VCaP (cell line): ENCODE results near the gene INSIG1.

Source experiments
- H3K27ac ChIP-seq: fragments of 450-650 bp; 2 replicates; pipeline ENCODE4 v1.5.1; 2017
- TF ChIP-seq, protein P1 (sequence below): fragments of 450-650 bp; conservative IDR thresholded peaks from 2 replicates; pipeline ENCODE4 v1.5.1; 2017; ENCODE audit warnings: mild to moderate bottlenecking, moderate library complexity

INSIG1 gene

DNA sequence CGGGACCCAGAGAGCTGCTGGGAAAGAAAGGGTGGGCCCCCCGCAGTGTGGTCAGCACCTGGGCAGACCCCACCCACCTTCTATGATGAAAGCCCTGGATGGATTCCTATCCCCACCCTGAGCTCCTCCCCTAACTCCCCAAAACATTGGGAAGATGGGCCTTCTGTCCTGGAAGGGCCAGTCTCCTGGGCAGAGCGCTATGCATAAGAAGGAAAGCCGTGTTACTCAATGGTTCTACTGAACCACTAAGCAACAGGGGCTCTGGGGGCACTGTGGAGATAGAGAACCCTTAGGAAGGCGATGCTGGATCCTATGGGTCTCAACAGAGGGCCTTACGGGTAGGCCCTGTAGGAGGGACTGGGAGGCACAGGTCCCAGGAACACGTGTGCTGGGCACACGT is 30.7 kb upstream of the INSIG1 start:
- TF ChIP-seq, protein P1, sequence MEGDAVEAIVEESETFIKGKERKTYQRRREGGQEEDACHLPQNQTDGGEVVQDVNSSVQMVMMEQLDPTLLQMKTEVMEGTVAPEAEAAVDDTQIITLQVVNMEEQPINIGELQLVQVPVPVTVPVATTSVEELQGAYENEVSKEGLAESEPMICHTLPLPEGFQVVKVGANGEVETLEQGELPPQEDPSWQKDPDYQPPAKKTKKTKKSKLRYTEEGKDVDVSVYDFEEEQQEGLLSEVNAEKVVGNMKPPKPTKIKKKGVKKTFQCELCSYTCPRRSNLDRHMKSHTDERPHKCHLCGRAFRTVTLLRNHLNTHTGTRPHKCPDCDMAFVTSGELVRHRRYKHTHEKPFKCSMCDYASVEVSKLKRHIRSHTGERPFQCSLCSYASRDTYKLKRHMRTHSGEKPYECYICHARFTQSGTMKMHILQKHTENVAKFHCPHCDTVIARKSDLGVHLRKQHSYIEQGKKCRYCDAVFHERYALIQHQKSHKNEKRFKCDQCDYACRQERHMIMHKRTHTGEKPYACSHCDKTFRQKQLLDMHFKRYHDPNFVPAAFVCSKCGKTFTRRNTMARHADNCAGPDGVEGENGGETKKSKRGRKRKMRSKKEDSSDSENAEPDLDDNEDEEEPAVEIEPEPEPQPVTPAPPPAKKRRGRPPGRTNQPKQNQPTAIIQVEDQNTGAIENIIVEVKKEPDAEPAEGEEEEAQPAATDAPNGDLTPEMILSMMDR = no peak
- H3K27ac ChIP-seq = no peak overlapping the region

- H3K27ac ChIP-seq = no peak overlapping the region
- TF ChIP-seq, protein P1 = no peak
These were observed 30.2 kb upstream of the INSIG1 start for GRCh38 chr7:155267436-155267835.

DNA sequence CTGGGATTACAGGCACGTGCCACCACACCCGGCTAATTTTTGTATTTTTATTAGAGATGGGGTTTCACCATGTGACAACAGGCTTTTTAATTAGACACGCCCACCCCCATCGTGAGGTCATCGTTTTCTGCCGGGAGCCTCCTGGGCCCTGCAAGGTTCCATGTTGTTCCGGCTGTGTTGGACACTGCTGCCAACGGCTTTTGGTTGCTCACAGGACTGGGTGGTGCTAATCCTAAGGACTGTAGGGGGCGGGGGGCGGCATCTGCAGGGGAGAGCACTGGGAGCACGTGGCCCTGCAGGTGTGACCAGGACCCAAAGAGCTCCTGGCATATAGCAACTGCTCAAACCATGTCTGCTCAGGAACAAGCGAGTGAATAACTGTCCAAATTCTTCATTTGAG is 29.5 kb upstream of the INSIG1 start:
- H3K27ac ChIP-seq = no peak overlapping the region
- TF ChIP-seq, protein P1 = no peak

DNA sequence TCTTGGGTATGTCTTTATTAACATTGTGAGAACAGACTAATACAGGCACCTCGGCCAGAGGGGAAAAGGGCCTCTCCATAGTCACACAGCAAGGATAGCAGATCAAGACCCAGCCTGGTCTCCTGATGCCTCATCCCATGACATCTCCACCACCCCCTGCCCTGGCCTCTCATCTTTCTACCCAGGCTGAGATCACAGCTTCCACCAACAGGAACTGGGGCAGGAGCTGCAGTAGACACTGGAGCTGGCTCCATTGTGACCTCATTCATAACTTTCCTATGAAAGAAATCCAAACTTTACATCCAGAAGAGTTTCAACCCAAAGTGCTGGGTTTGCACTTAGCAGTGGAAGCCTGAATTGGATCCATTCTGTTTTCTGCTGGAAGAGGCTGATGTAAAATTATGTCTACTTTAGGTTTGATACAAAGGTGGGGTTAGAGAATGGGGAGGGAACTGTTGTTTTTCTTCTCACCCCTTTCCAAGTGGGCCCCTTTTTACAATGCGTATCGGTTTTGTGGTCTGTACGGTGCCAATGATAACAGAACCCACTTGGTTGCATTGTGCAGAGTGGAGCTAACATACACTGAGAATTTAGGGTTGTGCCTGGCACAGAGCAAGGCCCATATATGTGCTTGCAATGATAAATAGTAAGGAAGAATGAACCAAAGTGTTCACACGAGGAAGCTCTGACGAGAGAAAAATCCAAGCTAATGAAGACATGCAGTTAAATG is 28.6 kb upstream of the INSIG1 start:
- H3K27ac ChIP-seq = no peak overlapping the region
- TF ChIP-seq, protein P1 = no peak

DNA sequence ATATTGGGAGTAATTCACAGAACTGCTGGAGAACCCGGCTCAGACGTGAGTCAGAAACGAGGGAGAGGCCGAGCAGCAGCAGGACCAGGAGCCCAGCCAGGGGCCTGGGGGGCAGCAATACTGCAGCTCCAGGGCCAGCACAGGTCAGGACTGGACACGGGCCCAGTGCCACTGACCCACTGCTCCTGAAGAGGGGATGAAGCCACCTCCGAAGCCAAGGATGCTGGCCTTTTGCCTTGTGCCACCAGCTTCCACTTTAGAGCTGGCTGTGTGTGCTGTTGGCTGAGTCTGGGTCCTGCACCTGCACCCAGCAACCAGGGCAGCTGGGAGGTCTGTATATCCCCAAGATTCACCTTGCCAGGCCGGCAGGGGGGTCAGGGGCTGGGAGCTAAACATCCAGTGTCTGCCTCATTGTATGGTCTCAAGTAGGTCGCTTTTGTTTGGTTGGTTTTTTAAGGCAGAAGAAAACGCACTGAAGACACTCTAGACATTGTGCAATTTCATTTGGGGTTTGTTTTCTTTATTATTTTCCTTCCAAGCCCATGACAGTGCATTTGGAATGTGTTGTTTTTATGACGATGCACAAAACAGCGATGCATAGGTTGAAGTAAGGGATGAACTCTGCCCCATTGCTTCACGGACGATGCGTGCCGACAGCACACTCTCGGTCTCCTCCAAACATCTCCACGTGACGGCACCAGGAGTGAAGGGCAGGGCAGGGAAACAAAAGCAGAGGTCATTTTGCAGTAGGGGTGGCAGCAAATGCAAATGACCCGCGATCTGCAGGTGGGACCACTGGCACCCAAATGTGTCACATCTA is 27.7 kb upstream of the INSIG1 start:
- TF ChIP-seq, protein P1 = no peak
- H3K27ac ChIP-seq = no peak overlapping the region

DNA sequence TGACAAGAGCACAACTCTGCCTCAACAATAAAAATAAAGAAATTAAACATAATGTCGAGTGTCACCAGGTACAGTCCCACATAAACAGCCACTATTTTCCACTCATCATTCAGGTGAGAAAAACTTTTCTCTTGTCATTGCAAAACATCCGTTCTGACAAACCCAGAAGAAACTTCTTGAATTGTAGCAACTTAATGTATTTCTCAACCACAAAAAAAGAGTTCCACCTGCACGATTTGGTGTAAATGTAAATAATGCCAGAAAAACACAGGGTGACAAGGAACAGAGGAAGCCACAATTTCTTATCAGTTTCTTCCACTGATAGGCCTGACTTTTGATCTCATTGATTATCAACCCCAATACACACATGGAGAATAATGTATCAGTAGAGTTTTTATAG is 26.8 kb upstream of the INSIG1 start:
- TF ChIP-seq, protein P1 = no peak
- H3K27ac ChIP-seq = no peak overlapping the region

DNA sequence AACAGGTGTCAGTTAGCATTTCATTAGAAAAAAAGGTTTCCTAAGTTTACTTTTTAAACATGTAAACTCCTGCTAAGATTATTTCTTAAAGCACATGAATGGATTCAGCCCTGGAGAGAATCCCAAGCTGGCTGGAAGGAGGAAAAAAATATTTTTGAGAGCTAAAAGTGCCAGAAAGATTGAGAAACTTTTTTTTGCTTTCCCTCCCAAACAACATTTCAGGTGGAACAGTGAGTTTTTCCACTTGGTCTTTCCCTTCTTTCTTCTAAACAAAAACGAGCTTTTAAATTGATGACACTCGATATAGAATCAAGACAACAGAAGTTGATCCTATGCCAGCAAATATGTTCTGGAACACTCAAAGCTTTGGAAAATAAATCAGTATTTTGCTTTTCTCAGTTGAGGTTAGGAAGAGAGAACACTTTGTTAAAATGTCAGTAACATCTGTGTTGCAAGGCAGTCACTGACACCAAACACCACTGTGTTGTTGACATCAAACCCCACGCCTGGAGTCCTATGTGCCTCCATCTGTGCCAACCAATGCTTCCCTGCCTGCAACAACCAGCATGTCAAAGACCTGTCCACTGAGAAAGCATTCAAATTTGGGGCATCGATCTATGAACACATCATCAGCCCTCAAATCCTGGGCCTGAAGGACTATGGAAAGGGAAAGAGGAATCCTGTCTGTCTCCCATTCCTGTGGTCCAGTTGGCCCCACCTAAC is 22.9 kb upstream of the INSIG1 start:
- TF ChIP-seq, protein P1 = no peak
- H3K27ac ChIP-seq = no peak overlapping the region
